GM12892 (cell line): ENCODE measurements around the gene RPS6KB2.

Experiments used
- POLR2A ChIP-seq: IDR thresholded peaks from 2 replicates; pipeline ENCODE4 v1.6.1; 2011; ENCODE audit warnings: low read depth, low read length, control low read depth
- POLR2AphosphoS5 ChIP-seq: IDR thresholded peaks from 2 replicates; pipeline ENCODE4 v1.6.1; 2011; ENCODE audit warnings: low read depth, low read length, control low read depth
- TAF1 ChIP-seq: IDR thresholded peaks from 2 replicates; pipeline ENCODE4 v1.6.1; 2011; ENCODE audit warnings: low read depth, mild to moderate bottlenecking, control low read depth, low read length, borderline replicate concordance

DNA sequence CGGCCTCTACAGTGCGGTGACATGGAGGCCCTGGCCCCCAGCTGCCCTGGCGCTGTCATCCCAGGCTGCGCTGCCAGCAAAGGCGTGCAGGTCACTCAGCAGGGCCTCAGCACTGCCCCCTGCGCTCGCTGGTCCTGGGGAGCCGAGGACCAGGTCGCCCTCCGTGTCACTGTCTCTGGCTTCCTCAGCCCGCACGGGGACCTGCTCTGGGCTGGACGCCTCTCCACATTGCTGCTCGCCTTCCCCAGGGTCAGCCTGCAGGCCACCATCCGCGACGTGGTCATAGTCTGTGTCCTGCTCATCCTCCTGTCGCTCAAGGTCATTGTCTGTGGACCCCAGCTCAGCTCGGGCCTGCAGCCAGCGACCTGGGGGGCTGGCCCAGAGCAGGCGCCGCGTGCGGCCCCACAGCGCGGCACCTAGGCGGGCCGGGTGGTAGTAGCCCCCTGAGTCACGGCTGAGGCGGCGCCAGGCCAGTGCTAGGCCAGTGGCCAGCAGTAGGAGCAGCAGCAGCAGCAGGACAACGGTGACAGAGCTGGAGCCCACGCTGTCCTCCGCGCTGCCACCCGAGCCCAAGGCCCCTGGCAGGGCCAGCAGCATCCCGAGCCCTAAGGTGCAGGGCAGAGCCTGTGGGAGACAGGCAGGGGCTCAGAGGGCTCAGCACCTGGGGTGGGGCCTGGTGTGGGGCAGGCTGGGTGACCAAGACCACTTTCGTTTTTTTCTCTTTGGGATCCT is 7.6 kb downstream of the RPS6KB2 start:
- TF ChIP-seq POLR2A: peak; percentile 67; the same call in 1 of the 2 replicates
- peak; percentile 53 for TF ChIP-seq POLR2AphosphoS5
- no peak for TF ChIP-seq TAF1
